Neutrophil (primary cell): ENCODE data around the gene CTNND2.
A peak's percentile ranks its signal among the peaks of the same experiment; 100 is the strongest.

Source experiments
- H3K27ac ChIP-seq: fragments of 200-600 bp; sonication (generic); 2 replicates; pipeline ENCODE4 v1.5.1; 2016; ENCODE audit warnings: mild to moderate bottlenecking, moderate library complexity
- H3K27me3 ChIP-seq: fragments of 200-600 bp; sonication (generic); 2 replicates; pipeline ENCODE4 v1.6.0; 2016; ENCODE audit warnings: mild to moderate bottlenecking
- H3K36me3 ChIP-seq: fragments of 200-600 bp; sonication (generic); 2 replicates; pipeline ENCODE4 v1.5.1; 2017
- H3K4me1 ChIP-seq, 2 experiments: fragments of 200-600 bp in 1 of 2; sonication (generic) in 1 of 2; 1 replicate in 1 of 2; 2 replicates in 1 of 2; pipeline versions ENCODE4 v1.5.1 to v1.6.1; 2013 to 2016; ENCODE audit warnings: low read depth in 1 of 2, low read length in 1 of 2, mild to moderate bottlenecking in 1 of 2, moderate library complexity in 1 of 2; ENCODE audit not compliant: control insufficient read depth in 1 of 2, insufficient read depth in 1 of 2
- H3K4me3 ChIP-seq, 2 experiments: fragments of 200-600 bp in 1 of 2; sonication (generic) in 1 of 2; 1 replicate in 1 of 2; 2 replicates in 1 of 2; pipeline ENCODE4 v1.5.1; 2013 to 2016; ENCODE audit warnings: low read depth in 1 of 2, low read length in 1 of 2, mild to moderate bottlenecking in 1 of 2, moderate library complexity in 1 of 2
- H3K9me3 ChIP-seq: fragments of 200-600 bp; sonication (generic); 2 replicates; pipeline ENCODE4 v1.5.1; 2016
- TF ChIP-seq, protein P1 (sequence below): fragments of 200-600 bp; sonication (generic); IDR thresholded peaks from 2 replicates; pipeline ENCODE4 v1.5.1; 2016; ENCODE audit warnings: antibody characterized with exemption

The CTNND2 gene

DNA sequence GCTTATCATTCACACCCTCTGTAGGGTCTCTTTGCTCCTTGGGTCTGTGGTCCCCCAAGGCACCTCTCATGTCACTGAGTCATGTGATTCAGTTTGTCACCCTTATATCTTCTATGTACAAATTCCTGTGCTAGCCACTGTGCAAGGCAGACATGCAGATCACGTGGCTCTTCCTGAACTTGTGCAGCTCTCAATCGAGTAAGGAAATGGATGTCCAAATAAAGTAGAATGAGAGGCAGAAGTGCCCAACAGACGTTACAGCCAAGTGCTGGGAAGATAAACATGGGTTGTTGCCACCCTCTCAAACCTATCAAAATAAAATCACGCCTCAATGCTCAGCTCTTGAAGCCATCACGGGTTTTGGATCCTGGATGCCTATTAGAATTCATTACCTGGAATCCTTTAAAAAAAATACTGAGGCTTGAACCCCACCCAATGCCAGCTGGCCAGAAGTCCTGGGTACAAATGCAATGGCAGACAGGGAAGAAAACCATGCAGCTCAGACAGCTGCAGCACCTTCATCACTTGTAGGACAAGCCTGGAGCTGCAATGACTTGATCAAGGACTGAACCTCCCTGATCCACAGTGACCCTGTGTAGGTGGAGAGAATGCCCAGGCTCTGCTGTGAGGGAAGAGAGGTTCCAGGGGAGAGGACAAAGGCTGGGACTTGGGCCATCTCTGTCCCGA, 914.5 kb downstream of the CTNND2 start:
- no peaks in the 10 kb centered on the region for H3K9me3 ChIP-seq
- no peaks in the 10 kb centered on the region for H3K4me1 ChIP-seq
- TF ChIP-seq, protein P1, sequence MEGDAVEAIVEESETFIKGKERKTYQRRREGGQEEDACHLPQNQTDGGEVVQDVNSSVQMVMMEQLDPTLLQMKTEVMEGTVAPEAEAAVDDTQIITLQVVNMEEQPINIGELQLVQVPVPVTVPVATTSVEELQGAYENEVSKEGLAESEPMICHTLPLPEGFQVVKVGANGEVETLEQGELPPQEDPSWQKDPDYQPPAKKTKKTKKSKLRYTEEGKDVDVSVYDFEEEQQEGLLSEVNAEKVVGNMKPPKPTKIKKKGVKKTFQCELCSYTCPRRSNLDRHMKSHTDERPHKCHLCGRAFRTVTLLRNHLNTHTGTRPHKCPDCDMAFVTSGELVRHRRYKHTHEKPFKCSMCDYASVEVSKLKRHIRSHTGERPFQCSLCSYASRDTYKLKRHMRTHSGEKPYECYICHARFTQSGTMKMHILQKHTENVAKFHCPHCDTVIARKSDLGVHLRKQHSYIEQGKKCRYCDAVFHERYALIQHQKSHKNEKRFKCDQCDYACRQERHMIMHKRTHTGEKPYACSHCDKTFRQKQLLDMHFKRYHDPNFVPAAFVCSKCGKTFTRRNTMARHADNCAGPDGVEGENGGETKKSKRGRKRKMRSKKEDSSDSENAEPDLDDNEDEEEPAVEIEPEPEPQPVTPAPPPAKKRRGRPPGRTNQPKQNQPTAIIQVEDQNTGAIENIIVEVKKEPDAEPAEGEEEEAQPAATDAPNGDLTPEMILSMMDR: no peak
- no peaks in the 10 kb centered on the region for H3K36me3 ChIP-seq
- peaks cover 10% of the 10 kb centered on the region for H3K27me3 ChIP-seq
- H3K27ac ChIP-seq: no peak overlapping the region
- H3K4me3 ChIP-seq: no peak overlapping the region

- H3K27me3 ChIP-seq: peaks cover 10% of the 10 kb centered on the region
- H3K4me3 ChIP-seq: no peak overlapping the region
- no peaks in the 10 kb centered on the region for H3K9me3 ChIP-seq
- H3K27ac ChIP-seq: no peak overlapping the region
- TF ChIP-seq, protein P1: no peak
- H3K36me3 ChIP-seq: no peaks in the 10 kb centered on the region
- H3K4me1 ChIP-seq: no peaks in the 10 kb centered on the region
Measured at GRCh38 chr5:10988622-10989021, 915.6 kb downstream of the CTNND2 start.

DNA sequence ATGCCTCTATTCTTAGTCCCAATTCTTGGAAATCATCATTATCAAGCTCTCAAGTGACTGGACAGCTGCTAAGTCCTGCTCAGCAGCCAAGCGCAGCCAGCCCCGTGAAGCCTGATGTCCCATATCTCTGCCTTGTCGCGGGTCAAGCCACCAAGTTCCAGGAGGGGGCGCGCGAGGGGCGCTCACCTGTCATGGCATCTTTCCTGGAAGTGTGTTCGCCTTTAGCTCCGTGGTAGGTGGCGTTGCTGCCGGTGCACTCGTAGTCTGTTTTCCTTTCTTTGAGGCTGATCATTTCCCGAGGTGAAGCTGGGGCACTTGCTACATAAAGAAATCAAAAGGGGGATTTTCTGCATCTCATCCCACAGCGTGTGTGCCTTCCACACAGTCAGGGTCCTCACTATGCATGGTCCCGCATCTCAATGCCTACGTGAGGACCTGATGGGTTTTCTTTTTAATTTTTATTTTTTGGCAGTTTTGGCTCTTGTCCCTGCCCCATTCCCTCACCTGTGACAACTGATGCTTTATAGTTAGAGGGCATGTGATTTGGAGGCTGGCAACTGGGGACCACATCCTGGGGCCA, 916.2 kb downstream of the CTNND2 start:
- Histone ChIP-seq H3K4me1 (no peaks in the 10 kb centered on the region), H3K36me3 (no peaks in the 10 kb centered on the region), H3K9me3 (no peaks in the 10 kb centered on the region), H3K27me3 (peaks cover 10% of the 10 kb centered on the region), H3K4me3 (no peak overlapping the region), H3K27ac (no peak overlapping the region)
- TF ChIP-seq, protein P1: peak; percentile 36

DNA sequence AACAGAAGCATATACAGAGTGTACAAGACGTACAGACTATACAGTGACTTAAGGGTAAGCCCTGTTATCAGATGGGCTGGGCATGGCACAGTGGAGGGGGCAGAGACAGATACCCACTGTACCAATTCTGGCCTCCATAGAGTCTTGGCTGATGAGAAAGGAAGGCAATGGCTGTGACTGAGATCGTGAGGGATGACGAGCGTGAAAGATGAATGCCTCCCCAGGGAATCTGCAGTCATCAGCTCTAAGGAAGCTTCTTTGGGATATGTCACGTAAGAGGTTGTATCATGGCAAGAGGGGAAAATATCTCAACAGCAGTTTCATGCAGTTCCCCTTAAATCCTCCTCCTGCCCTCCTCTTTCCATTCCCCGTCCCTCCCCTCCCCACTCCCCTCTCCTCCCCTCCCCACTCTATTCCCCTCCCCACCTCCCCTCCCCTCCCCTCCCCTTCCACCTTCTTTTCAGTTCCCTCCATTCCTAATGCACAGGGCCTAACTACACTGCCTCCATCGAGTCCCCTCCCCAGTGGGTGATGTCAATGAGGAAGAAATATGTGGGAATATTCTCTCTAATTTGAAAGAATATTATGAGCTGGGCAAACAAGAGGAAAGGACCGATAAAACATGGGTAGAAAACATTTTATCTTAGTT, 916.8 kb downstream of the CTNND2 start:
- no peak overlapping the region for H3K27ac ChIP-seq
- TF ChIP-seq, protein P1: no peak
- peaks cover 10% of the 10 kb centered on the region for H3K27me3 ChIP-seq
- no peak overlapping the region for H3K4me3 ChIP-seq
- H3K9me3 ChIP-seq: no peaks in the 10 kb centered on the region
- no peaks in the 10 kb centered on the region for H3K36me3 ChIP-seq
- no peaks in the 10 kb centered on the region for H3K4me1 ChIP-seq

DNA sequence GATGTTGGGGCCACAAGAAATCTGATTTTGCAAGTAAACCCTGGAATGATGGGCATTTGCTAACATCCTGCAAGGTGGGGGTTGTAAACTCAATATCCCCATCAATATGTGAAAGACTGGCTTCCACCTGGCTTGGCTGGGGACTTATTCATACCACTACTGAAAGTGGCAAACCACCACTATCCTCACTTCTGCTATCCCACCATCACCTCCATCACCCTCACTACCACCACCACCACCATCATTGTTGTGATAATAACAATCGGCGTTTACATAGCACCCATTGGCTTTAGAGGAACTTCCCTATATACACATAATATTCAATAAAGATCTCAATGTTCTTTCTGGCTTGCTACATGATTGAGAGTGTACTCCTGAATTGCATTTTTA, 918.5 kb downstream of the CTNND2 start:
- no peak overlapping the region for H3K27ac ChIP-seq
- no peaks in the 10 kb centered on the region for H3K9me3 ChIP-seq
- no peaks in the 10 kb centered on the region for H3K4me1 ChIP-seq
- H3K36me3 ChIP-seq: no peaks in the 10 kb centered on the region
- H3K4me3 ChIP-seq: no peak overlapping the region
- H3K27me3 ChIP-seq: peaks cover 10% of the 10 kb centered on the region
- TF ChIP-seq, protein P1: no peak
